NCI-H774 (cell line): Measurements from ENCODE around the gene RBBP7.
"Not testable (repeated sequence)": the region's sequence is repeated elsewhere in the genome, so short reads cannot be mapped to it uniquely, and the experiment has no call there.

Source experiments
- DNase-seq: peaks from one replicate; lab custom pipeline; 2025; lab: John Stamatoyannopoulos, UW

The RBBP7 gene

DNA sequence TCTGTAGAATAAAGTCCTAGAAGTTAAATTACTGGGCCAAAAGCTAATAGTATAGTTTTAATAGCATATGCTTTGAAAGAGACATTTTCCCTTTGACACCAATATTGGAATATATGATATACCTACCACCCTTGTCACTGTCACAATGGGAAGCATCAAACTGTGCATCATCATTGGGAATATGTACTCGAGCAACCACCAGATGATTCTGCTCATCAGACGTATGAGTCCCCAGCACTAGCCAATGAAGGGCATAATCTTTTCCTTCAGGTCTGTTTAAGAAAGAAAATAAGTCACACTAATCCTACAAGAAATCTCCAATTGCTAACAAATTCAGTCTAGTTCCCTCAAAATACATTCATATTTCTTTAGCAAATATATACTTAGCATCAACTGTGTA lies 7.3 kb downstream of the RBBP7 start:
- no peak for DNase-seq

DNA sequence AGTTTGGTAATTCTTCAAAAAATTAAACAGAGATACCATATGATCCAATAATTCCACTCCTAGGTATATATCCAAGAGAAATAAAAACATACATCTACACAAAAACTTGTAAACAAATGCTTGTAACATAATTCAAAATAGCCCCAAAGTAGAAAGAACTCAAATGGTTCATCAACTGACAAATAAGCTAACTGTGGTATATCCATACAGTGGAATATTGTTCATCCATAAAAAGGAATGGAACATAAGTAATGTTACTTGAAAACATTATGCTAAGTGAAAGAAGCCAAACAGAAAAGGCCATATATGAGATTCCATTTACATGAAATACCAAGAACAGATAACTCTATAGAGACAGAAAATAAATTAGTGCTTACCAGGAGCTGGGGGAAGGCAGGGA lies 13.4 kb downstream of the RBBP7 start:
- no peak for DNase-seq

DNA sequence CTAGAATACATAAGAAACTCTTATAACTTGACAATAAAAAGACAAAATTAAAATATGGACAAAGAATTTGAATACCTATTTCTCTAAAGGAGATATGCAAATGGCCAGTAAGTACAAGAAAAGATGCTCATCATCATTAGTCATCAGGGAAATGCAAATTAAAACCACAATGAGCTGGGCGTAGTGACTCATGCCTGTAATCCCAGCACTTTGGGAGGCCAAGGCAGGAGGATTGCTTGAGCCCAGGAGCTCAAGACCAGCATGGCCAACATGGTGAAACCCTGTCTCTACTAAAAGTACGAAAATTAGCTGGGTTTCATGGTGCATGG lies 14.1 kb downstream of the RBBP7 start:
- DNase-seq = not testable (repeated sequence)

DNA sequence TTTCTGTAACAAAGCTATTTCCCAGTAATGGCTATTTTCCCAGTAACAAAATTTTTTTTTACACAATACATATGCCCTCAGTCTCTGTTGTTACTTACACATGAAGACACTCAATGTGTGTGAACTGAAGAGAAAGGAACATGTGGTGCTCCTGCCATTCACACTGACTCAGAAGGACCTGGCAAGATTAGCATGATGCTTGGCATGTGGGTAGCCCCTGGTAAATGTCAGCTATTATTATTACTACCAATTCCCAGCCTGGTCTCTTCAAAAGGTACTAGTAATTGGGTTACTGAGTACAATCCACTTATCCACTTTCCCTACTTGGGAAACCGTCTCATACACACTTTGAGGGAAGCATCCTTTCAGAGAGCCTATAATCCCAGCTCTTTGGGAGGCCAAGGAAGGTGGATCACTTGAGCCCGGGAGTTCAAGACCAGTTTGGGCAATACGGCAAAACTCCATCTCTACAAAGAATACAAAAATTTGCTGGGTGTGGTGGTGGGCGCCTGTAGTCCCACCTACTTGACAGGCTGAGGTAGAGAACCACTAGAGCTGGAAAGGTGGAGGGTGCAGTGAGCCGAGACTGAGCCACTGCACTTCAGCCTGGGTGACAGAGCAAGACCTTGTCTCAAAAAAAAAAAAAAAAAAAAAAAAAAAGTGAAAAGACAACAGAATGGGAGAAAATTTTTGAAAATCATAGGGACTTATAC lies 14.6 kb downstream of the RBBP7 start:
- DNase-seq = no peak

DNA sequence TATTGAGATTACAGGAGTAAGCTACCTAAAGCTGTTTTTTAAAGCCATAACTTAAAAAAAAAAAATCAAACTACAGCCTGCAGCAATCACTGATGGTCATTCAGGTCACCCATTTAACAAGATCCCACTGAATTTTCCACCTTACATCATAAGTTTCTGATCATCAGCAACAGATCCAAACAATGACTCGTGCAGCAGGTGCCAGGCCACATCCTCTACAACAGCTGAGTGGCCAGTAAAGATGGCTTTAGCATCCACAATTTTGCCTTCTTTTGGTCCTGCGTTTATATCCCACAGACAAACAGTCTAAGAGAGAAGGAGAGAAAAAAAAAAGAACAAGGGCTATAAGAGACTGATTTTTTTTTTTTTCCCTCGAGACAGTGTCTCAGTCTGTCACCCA lies 16.6 kb downstream of the RBBP7 start:
- no peak for DNase-seq

DNA sequence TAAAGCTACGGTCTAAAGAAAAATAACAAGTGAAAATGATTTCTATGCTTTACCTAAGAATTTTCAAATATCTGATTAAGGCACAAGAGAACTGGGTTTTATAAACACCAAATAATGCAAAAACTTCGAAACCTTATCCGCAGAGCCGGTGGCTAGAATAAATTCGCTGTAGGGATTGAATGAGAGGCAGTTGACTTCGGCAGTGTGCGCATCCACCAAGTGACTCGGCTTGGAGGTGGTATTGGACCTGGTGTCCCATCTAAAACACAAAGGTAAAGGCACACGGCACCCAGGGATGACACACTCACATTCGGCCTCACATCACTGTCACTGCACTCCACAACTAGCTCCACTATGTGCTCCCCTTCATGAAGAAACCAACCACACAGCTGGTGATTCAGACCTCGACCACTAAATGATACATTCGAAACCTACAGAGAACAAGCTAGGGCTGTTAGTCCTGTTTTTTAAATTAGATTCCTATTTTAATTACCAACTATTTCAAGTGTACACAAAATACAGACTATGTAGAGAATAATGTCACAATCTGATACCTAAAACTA lies 17.5 kb downstream of the RBBP7 start:
- no peak for DNase-seq

DNA sequence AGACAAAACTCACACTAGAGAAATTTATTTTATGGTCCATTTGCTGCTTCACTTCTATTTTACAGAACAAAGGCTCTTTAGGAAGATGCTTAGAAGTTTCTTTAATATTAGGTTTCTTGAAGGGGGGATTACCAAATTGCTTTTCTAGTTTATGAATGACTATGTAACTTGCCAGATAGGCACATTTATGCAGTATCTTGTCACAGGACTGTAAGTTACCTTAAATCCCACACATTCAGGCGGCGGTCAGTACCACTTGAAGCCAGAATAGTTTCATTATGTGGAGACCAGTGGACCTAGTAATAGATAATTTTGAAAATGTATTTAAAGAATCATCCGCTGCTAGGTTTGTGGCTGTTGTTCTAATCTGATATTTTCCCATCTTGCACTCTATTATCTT lies 18.3 kb downstream of the RBBP7 start:
- no peak for DNase-seq

DNA sequence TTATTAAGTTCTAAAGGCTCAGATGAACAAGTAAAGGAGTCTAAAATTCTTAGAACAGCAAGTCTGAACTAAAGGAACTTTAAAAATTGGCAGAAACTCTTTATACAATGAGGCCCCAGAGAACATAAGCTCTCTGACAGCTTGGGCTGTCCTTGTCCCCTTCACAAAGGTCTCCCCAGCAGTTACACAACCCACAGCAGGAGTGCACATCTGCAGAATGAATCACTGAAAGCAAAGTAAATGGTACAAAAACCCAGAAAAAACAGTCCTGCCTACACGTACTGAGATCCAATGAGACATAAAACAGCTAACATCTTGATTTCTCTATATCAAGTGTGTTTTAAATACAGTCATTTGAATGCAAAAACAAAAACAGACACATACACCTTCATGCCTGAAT lies 18.7 kb downstream of the RBBP7 start:
- DNase-seq = no peak

DNA sequence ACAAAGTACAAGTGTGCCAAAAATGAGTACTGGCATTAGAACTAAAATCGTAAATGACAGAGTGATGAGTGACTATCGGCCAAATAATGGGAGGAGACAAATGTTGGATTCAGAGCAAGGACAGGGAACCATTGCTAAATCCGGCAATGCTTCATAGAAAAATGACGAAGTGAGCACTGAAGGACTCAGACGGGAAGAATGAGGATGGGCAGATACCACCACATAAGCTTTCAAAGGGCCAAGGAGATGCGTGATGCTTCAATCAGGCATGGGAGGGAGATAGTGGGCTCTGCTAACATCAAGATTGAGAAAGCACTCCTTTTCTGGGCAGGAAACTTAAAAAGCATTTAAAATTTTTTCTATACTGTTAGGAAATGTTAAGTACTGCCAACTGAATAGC lies 21.6 kb downstream of the RBBP7 start:
- DNase-seq = no peak

DNA sequence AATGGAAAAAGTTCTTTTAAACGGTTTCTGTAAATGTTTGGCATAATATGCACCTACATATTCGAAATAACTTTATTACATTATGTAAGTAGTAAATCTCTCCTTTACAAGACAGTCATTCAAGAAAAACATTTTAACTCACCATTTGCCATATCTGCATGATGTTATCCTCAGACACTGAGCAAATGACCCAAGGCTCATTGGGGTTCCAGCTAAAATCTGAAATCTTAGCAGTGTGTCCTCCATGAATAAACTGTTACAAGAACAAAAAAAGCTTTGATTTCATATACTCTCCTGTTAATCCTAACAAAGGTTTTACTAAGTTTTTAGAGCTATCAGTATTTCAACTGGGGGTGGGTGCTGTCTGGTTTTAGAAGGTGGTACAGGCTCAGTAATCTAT lies 24.5 kb downstream of the RBBP7 start:
- no peak for DNase-seq

DNA sequence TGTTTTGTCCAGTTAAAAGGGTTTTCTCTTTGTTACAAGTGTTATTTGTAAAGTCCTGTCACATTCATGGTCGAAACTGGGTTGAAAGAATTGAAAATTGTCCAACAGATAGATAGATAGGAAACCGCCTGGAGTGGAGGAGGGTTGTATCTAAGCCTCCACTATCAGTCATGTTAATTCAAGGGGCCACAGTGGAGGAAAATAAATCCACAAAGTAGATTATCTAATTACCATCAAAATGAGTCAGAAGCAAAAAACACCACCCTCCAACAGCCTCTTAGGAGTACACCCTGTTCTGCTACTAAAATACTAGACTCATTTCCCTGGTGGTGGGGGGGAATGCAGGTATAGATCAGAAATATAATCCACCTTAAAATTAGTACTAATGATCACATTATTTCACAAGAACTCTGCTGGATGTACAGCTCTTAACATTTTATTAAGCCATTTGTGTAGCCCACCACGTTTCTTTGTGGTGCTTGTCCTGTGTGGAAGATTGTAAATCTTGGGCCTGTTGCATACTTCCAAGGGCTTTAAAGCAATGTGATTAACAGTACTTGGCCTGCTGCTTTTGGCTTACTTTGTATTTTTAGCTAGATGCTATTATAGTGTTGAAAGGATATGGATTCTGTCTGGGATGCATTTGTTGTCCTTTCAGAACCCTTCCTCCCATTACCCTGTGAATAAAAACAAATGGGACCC lies 26.8 kb downstream of the RBBP7 start:
- no peak for DNase-seq

DNA sequence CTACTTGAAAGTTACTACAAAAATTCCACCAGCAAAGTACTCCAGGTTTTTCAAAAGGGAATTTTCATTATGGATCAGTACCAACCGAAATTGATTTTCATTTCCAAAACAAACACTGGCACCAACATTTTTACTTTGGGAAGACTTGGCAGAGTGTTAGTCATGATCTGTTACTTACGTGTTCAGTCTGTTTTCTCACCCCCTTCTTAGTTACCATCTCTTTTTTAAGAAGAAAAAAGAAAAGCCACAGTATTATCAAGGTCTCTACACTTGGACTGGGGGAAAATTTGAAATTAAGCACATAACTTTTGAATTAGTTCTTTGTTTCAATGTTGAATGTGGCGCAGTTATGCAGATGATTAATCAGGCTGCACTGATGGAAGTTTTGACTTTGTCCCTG lies 27.5 kb downstream of the RBBP7 start:
- no peak for DNase-seq

DNA sequence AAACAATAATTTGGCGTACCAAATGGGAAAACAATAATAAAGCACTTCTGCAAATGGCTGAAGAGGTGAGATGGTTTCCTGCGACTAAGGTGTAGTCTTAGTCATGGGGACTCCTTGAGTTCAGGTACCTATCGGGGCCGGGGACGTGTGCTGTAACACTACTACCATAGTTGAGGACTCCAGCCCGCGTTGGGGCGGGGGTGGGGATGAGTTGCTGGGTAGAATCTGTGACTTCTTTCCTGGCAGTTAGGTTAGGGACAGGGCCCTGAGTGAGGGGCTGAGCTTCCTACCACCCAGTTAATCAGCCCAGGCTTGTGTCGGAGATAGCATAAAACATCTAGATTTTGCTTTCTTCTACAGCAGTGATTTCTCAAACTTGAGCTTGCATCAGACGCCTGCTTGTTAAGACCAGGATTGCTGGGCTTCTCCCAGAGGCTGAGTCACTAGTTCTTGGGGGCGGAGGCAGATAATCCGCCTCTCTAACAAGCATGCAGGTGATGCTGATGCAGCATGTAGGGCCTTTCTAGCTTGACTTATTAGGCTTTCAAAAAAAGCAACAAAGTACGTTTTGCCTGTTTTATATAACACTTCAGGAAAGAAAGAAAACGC lies 30.2 kb downstream of the RBBP7 start:
- no peak for DNase-seq

DNA sequence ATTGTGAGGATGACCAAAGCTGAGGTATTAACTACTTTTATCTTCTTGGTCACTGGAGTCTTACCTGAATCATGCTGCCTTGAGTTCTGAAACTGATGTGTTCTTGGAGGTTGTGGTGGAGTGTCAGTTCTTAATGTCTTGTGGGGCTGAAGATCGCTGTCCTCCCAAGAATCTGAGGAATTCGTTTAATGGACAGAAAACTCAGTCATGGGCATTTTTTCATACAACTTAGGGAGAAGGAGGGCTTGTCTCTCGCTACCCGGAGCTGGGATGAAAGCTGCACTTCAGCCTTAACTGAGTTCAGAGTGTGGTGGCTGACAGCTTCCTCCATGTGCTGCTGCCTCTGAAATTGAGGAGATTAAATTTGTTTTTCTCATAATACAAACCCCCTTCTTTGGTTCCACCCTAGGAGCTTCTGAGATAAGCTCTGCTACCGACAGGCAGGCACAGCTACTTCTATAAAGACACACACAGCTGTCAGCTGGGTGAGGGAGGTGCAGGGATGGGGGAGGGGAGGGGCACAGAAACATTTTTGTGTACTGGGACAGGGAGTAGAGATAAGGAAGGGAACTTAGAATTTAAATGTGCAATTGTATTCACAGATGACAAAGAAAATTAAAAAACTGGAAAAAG lies 30.8 kb downstream of the RBBP7 start:
- DNase-seq = no peak

DNA sequence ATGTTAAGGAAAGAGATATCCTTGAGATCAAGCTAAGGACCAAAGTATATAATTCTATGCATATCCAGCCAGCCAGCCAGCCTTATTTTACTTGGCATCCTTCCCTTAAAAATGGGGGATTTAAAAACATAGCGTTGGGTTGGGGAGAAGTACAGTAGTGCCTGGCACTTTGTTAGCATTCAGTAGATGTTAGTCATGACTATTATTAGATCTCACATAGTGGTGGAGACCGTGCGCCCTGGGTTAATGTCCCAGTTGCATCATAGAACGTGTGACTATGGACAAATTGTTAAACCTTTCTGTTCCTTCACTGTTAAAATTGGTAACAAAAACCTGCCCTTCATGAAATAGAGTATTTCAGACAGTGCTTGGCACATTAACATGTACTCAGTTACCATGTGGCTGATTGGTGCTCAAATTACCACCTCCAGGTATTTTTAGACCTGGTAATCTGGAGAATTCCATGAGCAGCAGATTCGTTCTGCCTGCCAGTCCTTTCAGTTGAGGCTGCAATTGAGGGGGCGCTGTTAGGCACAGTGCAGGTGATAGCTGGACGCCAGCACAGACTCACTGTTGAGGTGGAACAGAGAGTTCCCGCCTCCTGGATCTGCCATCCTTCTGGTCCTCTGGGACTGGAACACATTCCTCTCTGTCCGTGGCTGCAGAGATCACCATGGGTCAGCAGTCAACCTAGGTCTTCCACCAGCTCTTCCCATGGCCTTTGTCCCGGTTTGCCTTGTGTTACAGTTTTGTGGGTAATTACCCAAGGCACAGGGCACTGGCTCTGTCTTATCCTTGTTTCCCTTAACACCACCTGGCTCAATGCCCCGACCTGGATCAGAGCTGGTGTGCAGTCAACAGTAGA lies 31.7 kb downstream of the RBBP7 start:
- no peak for DNase-seq

DNA sequence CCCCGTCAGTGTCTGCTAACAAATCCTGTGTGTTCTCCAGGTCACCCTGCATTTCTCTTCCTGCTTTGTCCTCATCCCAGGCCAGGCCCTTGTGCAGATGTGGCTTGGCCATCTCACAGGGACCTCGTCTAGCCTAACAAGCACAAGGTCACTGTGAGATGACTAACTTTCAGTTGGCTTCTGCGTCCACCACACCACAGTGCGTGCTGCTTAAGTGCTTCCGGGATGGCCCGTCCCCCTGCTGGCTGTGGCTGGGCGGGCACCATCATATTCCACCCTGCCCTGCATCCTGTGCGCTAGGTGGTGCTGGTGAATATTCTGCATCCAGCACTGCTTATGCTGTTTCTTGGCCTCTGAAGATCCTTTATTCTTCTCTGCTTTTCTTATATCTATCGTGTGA lies 33.8 kb downstream of the RBBP7 start:
- DNase-seq = no peak

DNA sequence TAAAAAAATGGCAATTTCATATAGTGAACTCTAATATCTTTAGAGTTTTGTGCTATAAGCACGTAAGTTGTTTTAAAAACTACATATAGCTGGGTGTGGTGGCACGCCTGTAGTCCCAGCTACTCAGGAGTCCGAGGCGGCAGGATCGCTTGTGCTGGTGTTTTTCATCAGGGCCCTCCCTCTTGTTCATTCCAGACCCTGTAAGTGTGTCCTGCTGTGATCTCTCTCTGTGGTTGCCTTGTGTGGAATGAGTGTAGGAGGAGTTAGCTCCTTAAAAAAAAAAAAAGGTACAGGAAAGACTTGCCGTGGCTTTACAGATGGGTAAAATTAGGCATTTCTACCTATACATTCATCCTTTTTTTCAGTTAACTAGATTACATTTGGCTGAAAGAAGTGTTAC lies 35.4 kb downstream of the RBBP7 start:
- no peak for DNase-seq

DNA sequence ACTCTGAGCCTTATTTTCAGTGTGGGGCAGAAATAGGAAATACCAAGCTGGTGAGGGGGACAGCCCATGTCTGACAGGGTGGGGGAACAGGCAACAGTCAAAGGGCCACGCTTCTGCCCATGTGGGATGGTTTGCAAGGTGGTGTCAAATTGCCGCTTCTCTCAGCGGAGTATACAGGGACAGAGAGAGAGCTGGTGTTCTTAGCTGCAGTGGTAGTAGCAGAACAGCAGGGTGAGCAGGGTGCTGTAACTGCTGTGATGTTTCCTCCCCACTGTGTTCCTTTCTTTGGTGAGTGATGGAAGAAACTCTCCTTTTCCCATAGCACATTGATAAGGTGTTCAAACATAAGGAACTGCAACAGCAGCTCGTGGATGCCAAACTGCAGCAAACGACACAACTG lies 37.9 kb downstream of the RBBP7 start:
- no peak for DNase-seq

DNA sequence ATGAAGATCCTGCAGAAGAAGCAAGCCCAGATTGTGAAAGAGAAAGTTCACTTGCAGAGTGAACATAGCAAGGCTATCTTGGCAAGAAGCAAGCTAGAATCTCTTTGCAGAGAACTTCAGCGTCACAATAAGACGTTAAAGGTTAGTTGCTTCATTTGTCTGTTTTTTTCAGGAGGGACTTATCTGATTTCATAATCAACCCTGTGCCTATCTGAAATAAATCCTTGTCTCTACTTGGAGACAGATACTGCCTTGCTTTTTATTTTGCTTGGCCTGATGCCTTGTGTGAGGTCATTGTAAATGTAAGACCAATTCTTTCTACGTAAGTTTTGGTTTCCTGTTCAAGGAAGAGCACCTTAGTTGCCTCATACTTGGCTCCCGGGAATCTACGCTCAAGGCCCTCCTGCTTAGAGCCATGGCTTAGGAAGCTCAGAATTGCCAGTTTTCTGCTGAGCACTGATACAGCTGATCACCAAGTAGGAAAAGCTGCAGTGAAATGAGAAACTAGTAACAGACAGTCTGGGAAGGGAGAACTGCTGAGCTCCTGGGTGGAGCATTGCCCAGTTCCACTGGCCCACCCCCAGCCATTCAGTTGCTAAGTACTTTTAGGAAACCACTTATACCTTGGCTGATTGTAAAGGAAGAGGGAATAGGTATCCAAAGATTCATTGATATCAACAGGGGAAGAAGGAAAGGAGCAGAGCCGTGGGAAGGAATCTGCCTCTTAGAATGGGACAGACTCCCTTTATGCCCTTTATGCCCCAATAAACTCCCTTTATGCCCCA lies 41.8 kb downstream of the RBBP7 start:
- DNase-seq = no peak

DNA sequence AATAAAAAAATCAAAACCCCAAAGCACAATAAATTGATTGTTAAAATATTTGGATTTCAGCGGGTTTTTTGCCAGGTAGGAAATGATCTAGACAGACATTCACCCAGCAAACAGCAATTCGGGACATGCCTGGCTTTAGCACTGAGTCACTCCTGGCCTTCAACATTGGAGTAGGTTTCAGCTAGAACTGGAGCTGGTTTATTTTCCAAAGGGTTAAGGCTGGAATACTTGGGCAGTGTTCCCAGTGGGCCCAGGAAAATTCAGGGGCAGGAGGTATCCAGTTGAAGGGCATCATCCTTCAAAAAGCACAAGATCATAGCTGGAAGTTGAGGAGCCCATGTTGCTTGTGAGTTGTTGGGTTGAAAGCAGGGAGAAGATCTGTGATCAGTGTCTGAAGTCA lies 42.9 kb downstream of the RBBP7 start:
- DNase-seq = no peak

DNA sequence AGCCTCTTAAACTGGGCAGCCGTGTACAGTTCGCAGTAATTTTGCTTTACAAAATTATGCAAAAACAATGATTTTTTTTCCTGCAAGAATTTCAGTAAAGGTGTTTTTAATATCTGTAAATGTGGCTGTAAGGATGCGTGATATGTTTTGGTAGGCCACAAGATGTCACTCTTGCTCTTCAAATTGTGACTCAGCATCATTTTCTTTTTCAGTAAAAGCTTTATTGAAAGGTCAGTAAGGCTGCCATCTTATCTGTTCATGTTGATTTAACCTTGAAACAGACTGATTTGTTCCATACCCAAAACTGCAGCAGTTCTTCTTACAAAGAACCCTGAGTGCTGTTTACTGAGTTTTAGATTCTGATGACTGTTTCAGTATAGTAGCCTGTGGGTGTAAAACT lies 44.0 kb downstream of the RBBP7 start:
- no peak for DNase-seq
